Vagina (tissue), 2 donors: ENCODE results near the gene ANO6. TPM values are rescaled to one million over a fixed set of nuclear protein-coding genes. Genes with fewer than 3 reads are reported as not detected.

Experiments used
- DNase-seq, 2 donors: peaks; one replicate each; pipeline ENCODE4 v3.0.0-alpha.2; 2017; ENCODE audit errors: extremely low spot score in 2 of 2
- H3K27ac ChIP-seq: fragments of 200-600 bp; sonication (generic); one replicate; pipeline ENCODE4 v1.5.1; 2019
- H3K27me3 ChIP-seq: fragments of 200-600 bp; sonication (generic); one replicate; pipeline ENCODE4 v1.5.1; 2019
- H3K36me3 ChIP-seq, 2 donors: fragments of 200-600 bp; sonication (generic); one replicate each; pipeline ENCODE4 v1.5.1; 2017 to 2019
- H3K4me1 ChIP-seq: fragments of 200-600 bp; sonication (generic); one replicate; pipeline ENCODE4 v1.5.1; 2019
- H3K4me3 ChIP-seq, 2 donors: fragments of 200-600 bp; sonication (generic); 1 replicate in 1 of 2; 2 replicates in 1 of 2; pipeline ENCODE4 v1.5.1; 2016 to 2019
- H3K9me3 ChIP-seq: fragments of 200-600 bp; sonication (generic); one replicate; pipeline ENCODE4 v1.5.1; 2019
- CTCF ChIP-seq, 3 experiments: fragments of 450-650 bp in 2 of 3; fragments of 200-600 bp in 1 of 3; sonication (generic) in 1 of 3; IDR thresholded peaks; one replicate each; pipeline ENCODE4 v1.5.1; 2017 to 2019; ENCODE audit warnings: antibody characterized with exemption in 3 of 3, mild to moderate bottlenecking in 2 of 3, moderate library complexity in 2 of 3
- POLR2A ChIP-seq, 2 donors: fragments of 450-650 bp; IDR thresholded peaks; one replicate each; pipeline ENCODE4 v1.6.1; 2017; ENCODE audit warnings: antibody characterized with exemption in 2 of 2, mild to moderate bottlenecking in 2 of 2, moderate library complexity in 2 of 2
- POLR2AphosphoS5 ChIP-seq, 2 donors: sonication (generic); formaldehyde crosslinking; IDR thresholded peaks; one replicate each; pipeline ENCODE4 v1.9.0; 2017; ENCODE audit warnings: antibody characterized with exemption in 2 of 2, mild to moderate bottlenecking in 2 of 2, low read depth in 1 of 2; ENCODE audit not compliant: insufficient read depth in 1 of 2
- intact Hi-C: fragments of 100-400 bp; cut with DNase I; formaldehyde crosslinking; loops from one replicate; pipeline ENCODE4 v1.15.1; 2023
- total RNA-seq: library from RNA; depleted of rRNA; stranded (reverse); fragments of >200 nt; gene quantifications from one replicate; pipeline ENCODE4 v1.2.3, GENCODE V29; 2016

ANO6 gene
- total RNA-seq, 1 donor from 2014 or later: 48.4 TPM

GRCh38 chr12:45248095-45248494, 32.2 kb downstream of the ANO6 start:
- H3K36me3 ChIP-seq: no peaks in the 10 kb centered on the region
- no peaks in the 10 kb centered on the region for H3K27me3 ChIP-seq
- no peak overlapping the region for H3K4me3 ChIP-seq
- no peak overlapping the region for H3K27ac ChIP-seq
- no peak for TF ChIP-seq POLR2A (IDR thresholded peaks at IDR 0.05)
- no peak for TF ChIP-seq CTCF (IDR thresholded peaks at IDR 0.05)
- TF ChIP-seq POLR2AphosphoS5 (IDR thresholded peaks at IDR 0.05; ENCODE audit: insufficient read depth in 1 of 2, low read depth in 1 of 2): no peak
- no peak for DNase-seq
- no peaks in the 10 kb centered on the region for H3K9me3 ChIP-seq
- peaks cover 19% of the 10 kb centered on the region for H3K4me1 ChIP-seq
- intact Hi-C loops: no loop called here

GRCh38 chr12:45254254-45254653, 38.4 kb downstream of the ANO6 start:
- no peaks in the 10 kb centered on the region for H3K9me3 ChIP-seq
- TF ChIP-seq CTCF (IDR thresholded peaks at IDR 0.05) (no peak), POLR2AphosphoS5 (IDR thresholded peaks at IDR 0.05; ENCODE audit: insufficient read depth in 1 of 2, low read depth in 1 of 2) (no peak), POLR2A (IDR thresholded peaks at IDR 0.05) (no peak)
- intact Hi-C loops: no loop called here
- H3K36me3 ChIP-seq: no peaks in the 10 kb centered on the region
- H3K4me3 ChIP-seq: no peak overlapping the region
- no peak overlapping the region for H3K27ac ChIP-seq
- no peak for DNase-seq
- H3K27me3 ChIP-seq: no peaks in the 10 kb centered on the region
- peaks cover 15% of the 10 kb centered on the region for H3K4me1 ChIP-seq

GRCh38 chr12:45256721-45257120, 40.8 kb downstream of the ANO6 start:
- peaks cover 31% of the 10 kb centered on the region for H3K4me1 ChIP-seq
- H3K27me3 ChIP-seq: no peaks in the 10 kb centered on the region
- no peaks in the 10 kb centered on the region for H3K36me3 ChIP-seq
- H3K9me3 ChIP-seq: no peaks in the 10 kb centered on the region
- DNase-seq: no peak
- intact Hi-C loops: no loop called here
- TF ChIP-seq POLR2A (IDR thresholded peaks at IDR 0.05) (no peak), CTCF (IDR thresholded peaks at IDR 0.05) (no peak), POLR2AphosphoS5 (IDR thresholded peaks at IDR 0.05; ENCODE audit: insufficient read depth in 1 of 2, low read depth in 1 of 2) (no peak)
- H3K27ac ChIP-seq: no peak overlapping the region
- no peak overlapping the region for H3K4me3 ChIP-seq

GRCh38 chr12:45257185-45257930, 41.5 kb downstream of the ANO6 start:
- DNase-seq: no peak
- no peak overlapping the region for H3K27ac ChIP-seq
- H3K36me3 ChIP-seq: no peaks in the 10 kb centered on the region
- intact Hi-C loops: no loop called here
- H3K9me3 ChIP-seq: no peaks in the 10 kb centered on the region
- H3K4me1 ChIP-seq: peaks cover 31% of the 10 kb centered on the region
- H3K4me3 ChIP-seq: no peak overlapping the region
- no peaks in the 10 kb centered on the region for H3K27me3 ChIP-seq
- TF ChIP-seq CTCF (IDR thresholded peaks at IDR 0.05) (no peak), POLR2AphosphoS5 (IDR thresholded peaks at IDR 0.05; ENCODE audit: insufficient read depth in 1 of 2, low read depth in 1 of 2) (no peak), POLR2A (IDR thresholded peaks at IDR 0.05) (no peak)

- Histone ChIP-seq H3K4me3 (no peak overlapping the region), H3K27ac (no peak overlapping the region), H3K4me1 (peaks cover 31% of the 10 kb centered on the region), H3K9me3 (no peaks in the 10 kb centered on the region), H3K36me3 (no peaks in the 10 kb centered on the region), H3K27me3 (no peaks in the 10 kb centered on the region)
- intact Hi-C loops: no loop called here
- DNase-seq: no peak
- TF ChIP-seq POLR2A (IDR thresholded peaks at IDR 0.05) (no peak), POLR2AphosphoS5 (IDR thresholded peaks at IDR 0.05; ENCODE audit: insufficient read depth in 1 of 2, low read depth in 1 of 2) (no peak), CTCF (IDR thresholded peaks at IDR 0.05) (no peak)
These were observed 43.8 kb downstream of the ANO6 start for GRCh38 chr12:45259675-45260074.
